NCI-H1092 (cell line): Measurements from ENCODE around the gene TEAD1.

ENCODE experiments used
- DNase-seq: peaks from one replicate; lab custom pipeline; 2025; lab: John Stamatoyannopoulos, UW

Gene TEAD1

GRCh38 chr11:12707500-12707880 lies 33.3 kb downstream of the TEAD1 start:
- no peak for DNase-seq

DNA sequence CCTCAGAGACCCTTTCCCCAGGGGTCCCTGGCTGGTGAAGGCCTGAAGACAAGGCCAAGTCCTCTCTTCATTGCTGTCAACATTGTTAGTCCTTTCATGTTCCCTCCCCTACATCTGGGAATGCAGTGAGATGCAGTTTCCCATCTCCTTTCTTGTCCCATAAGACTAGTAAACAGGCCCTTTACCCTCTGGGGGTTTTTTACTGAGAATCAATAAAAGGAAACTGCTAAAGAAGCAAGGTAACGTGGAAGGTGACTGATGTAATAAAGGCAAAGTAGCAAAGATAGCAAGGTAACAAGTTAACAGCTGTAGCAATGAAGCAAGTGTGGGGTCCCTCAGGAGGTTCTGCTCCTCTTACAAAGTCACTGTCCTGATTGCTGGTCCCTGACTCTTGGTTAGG lies 37.3 kb downstream of the TEAD1 start:
- DNase-seq = no peak

DNA sequence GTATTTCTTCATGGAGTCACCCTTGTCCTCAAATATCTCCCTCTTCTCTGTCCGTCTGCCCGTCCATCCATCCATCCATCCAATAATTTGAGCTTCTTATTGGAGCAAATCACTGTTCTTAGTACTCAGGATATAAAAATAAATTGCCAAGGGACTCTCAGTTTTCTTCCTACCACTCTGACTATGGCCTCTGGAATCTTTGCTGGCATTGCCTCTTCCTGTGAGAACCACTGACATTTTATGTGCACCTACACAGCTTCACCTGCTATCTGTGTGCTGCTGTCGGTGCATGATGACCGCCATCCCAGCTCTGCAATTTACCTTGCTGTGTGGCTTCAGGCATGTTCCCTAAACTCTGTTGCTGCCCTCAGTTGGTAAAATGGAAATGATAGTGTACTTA lies 37.9 kb downstream of the TEAD1 start:
- no peak for DNase-seq

DNA sequence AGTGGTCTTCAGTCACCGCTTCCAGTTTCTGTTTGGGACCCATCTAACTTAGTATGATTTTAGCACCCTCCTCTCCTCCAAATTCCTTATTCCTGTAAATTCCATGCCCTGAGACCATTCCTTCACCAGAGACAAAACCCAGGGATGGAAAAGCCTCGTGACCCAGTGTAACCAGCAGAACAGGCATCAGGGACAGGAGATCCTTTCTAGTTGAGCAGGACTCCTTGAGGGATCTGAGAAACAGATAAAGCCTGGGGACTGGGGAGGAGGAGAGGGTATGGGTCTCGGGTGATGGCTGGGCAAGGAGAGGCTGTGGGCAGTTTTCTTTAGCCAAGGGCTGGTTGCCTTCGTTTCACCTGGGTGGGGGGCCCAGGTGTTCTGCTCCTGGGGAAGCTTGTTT lies 40.9 kb downstream of the TEAD1 start:
- DNase-seq = no peak

DNA sequence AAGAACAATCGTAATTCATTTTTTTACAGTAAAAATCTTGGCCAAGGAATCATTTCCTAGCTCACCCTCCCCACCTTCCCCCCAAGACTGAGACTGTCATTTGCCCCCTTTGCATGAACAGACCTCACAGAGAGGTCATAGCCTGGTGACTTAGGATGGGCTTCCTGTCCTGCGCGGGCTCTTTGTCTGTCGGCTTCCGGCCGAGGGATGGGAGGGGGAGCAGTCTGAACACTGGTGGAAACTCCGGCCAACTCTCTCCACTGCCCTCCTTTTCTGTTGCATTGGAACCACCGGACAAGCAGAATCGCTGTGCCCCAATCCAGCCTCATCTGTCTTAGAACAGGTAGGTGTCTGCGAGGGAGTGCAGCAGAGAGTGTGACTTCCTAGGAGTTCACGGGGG lies 41.7 kb downstream of the TEAD1 start:
- DNase-seq = no peak

GRCh38 chr11:12716816-12717215 lies 42.6 kb downstream of the TEAD1 start:
- DNase-seq = no peak

GRCh38 chr11:12717851-12718291 lies 43.6 kb downstream of the TEAD1 start:
- no peak for DNase-seq

DNA sequence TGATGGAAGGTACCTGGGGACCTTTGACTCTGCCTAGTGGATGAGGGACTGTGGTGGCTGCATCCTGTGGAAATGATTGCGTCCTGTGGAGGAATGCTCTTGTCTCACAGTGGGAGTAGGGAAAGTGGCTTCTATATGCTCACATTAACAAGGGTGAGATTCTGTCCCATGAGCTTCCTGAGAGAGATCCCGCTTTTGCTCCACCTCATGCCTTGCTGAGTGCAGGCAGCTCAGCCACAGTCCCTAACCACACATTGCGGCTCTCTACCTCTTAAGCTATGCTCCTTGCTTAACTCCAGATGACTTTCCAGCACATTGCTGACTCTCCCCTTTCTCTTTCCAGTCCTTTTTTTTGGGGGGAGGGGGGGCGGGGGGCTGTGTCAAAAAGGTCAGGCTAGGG lies 45.0 kb downstream of the TEAD1 start:
- no peak for DNase-seq

- no peak for DNase-seq
Observed at GRCh38 chr11:12721816-12722604, 47.8 kb downstream of the TEAD1 start.

DNA sequence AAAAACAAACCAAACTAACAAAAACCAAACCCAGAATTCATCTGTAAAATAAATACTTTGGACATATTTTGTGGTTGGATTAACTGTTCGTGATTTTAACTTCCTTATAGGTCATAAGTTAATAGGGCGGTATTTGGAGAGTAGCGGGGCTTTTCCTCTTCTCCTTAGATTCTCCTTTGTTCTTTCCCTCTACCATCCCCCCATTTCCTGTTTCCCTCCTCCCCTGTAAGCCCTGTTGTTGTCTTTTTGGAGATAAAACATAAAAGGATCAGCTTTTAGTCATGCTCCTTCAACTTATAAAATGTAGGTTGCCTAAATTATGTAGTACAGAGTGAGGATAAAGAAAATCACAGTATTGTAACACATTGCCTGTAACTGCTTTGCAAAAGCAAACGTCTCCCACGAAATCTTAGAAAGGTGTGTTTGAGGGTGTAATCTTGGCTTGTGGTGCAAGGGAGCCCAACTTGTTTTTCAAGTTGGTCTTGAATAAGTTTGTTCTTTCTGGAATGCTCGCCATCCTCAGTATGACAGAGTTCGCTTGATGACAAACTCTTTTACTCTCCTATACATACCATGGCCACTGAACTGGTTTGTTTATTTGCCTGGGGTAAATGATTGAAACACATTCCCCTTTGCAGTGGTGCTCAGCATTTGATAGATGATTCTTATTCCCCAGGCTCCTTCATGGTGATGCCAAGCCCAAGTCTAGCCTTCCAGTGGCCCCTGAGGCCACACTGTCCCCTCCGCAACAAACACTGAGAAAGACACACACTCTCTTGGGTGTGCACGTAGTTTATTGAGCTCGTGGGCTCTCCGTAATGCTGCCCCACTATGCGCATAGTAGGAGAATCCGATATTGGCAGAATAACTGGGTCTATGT lies 49.4 kb downstream of the TEAD1 start:
- DNase-seq = no peak

GRCh38 chr11:12724301-12725054 lies 50.3 kb downstream of the TEAD1 start:
- DNase-seq = peak; percentile 82

DNA sequence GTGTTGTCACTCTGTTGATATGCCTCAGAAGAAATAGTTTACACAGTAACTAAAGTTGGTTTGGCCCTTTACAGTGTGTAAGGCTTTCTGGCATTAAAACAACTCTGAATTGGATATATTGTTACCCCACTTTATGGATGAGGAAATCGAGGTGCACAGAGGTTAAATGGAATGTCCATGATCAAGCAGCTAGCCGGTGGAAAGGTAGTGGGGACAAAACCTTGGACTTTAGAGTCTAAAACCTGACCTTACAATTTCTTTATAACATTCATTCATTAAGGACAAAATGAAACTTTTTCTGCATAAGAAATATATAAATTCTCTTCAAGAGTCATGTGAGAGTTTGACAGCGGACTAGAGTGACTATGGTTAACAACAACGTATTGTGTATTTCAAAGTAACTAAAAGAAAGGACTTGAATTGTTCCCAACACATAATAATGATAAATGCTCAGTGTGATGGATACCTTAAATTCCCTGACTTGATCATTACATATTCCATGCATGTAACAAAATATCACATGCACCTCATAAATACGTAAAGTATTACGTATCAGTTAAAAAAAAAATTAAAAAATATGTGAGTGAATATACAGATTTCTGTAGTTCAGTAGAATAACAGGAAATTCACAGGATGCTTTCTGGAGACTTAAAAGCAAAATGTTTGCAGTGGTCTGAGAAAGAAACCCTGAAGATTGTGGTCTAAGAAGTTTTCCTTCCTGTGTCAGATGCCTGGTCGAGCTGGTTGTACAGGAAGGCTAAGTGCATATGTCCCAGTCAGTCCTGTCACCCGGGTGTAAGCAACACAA lies 51.0 kb downstream of the TEAD1 start:
- DNase-seq = no peak

DNA sequence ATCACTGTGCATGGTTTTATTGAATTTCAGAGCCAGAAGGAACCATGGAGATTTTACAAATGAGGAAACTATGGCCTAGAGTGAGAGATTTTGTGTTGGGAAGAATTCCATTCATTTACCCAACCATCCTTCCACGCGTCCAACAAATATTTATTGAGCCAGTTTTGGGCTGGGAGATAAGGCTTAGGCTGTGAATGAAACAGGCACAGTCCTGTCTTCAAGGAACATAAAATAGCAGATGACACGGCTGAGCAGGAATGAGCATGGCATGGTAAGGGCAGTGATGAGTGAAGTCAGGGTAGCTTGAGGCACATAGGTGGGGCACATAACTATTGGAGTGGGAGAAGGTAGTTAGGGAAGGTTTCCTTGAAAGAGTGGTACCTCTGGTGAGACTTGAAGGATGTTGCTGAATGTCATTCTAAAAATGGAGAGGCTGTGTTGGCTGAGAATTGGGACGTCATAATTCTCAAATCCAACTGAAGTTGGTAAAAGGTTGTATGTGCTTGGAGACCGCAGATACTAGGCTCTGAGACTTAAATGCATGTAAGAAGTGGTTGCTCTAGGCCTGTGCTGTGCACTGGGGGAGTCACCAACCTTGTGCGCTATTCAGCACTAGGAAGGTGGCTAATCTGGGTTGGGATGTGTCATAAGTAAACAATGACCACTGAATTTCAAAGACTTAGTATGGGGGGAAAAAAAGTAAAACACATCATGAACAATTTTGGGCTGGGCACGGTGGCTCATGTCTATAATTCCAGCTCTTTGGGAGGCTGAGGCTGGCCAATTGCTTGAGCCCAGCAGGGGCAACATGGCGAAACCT lies 51.9 kb downstream of the TEAD1 start:
- no peak for DNase-seq

DNA sequence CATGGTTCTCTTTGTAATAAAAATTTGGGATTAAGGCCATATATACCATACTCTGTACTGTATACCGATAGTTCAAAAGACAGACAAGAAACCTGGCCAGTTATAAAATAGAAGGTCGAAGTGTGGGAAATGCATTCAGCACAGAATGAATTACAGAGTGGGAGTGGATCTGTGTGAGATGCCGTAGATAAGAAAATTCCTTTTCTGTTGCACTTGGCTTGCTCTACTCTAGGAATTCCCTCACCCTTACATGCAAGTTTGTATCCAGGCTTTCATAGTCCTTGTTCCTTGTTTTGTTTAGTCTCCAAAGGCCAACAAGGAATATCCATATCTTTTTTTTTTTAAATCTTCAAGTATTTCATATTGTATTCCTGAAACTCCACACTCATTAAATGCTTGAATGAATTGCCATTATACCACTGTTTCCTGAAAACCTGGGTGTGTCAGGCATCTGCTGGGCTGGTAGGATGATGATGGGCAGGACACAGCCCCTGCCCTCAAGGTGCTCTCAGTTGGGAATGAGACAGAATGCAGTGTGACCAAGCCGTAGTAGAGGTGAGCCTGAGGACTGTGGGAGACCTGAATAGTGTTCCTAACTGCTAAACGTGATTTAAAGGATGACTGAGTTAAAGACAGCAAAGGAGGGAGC lies 53.5 kb downstream of the TEAD1 start:
- DNase-seq = no peak

DNA sequence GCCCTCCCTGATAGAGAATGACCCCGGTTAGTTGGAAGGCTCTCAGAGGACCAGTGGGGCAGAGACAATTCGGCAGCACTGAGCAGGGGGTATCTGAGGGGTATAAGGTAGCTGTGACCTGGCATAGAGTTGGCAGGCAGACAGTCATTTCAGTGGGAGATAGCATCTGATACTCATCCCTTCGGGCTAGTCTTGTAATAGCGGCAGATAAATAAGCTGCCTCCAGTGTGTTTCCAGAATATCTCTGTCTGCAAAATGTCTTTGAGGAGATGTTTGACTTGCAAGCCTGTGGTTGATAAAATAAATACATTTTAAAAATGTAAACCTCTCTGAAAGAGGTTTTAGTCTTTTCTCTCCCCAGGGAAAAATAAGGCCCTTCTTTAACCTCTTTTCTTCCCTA lies 54.2 kb downstream of the TEAD1 start:
- DNase-seq = no peak

DNA sequence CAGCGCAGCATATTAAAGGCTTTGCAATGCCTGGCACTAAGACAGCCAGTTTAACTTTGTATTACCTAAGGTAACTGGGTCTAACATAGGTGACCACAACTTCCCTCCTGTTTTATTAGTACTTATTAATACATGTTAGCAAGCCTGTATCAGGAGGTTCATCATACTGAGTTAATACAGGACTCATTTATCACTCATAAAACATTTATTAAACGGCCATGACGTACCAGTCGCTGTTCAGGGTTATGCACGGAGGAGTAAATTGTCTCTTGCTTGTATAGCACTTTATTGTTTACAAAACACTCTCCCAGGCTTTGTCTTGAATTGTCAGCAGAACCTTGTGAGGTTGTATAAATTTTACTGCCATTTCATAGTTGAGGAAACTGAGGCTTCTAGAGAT lies 55.7 kb downstream of the TEAD1 start:
- DNase-seq = no peak

- no peak for DNase-seq
Observed at GRCh38 chr11:12731841-12732336, 57.7 kb downstream of the TEAD1 start.

DNA sequence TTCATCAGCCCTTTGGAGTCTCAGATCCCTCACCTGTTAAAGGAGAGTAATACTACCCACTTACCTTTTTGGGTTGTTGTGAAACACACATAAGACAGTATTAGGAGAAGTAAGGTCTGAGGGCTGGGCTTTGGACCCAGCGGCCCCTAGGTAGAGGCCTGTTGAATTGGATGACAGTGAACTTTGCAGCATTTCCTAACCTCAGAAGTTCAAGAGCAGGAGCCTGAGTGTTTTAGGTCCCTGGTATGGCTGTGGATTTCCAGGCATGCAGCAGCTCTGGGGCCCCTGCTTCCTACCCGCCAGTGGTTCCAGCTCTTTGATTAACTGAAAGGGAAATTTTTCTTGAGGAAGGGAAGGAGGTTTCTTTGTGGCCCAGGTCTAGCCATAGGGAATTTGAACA lies 58.9 kb downstream of the TEAD1 start:
- DNase-seq = no peak

GRCh38 chr11:12734625-12735024 lies 60.4 kb downstream of the TEAD1 start:
- no peak for DNase-seq

- no peak for DNase-seq
Observed at GRCh38 chr11:12735262-12735661, 61.0 kb downstream of the TEAD1 start.
